Measurements from ENCODE around the gene SIM1.

SIM1 gene

GRCh38 chr6:100335991-100336390 lies 128.7 kb downstream of the SIM1 start:
- TF ChIP-seq MYC (IDR thresholded peaks at IDR 0.05; ENCODE audit: low read depth, low read length) (no peak), POLR2A (IDR thresholded peaks at IDR 0.05; ENCODE audit: extremely low read depth, insufficient read length) (no peak), MAX (IDR thresholded peaks at IDR 0.05; ENCODE audit: low read depth, low read length) (no peak), CTCF (IDR thresholded peaks at IDR 0.05; ENCODE audit: low read depth, low read length) (no peak)
- DNase-seq (ENCODE audit: low read depth): no peak
- no peak overlapping the region for H3K4me3 ChIP-seq (ENCODE audit: low read depth, low read length)
